T follicular helper cell (primary cell): ENCODE results near the gene GGPS1.
A peak's percentile ranks its signal among the peaks of the same experiment; 100 is the strongest.
"Not testable (repeated sequence)": the region's sequence is repeated elsewhere in the genome, so short reads cannot be mapped to it uniquely, and the experiment has no call there.

Source experiments
- DNase-seq: peaks from one replicate; pipeline ENCODE4 v3.0.0-alpha.2; 2020; ENCODE audit warnings: low read depth

Gene GGPS1

GRCh38 chr1:235339746-235340145 is 11.4 kb downstream of the GGPS1 start:
- DNase-seq, result no peak

DNA sequence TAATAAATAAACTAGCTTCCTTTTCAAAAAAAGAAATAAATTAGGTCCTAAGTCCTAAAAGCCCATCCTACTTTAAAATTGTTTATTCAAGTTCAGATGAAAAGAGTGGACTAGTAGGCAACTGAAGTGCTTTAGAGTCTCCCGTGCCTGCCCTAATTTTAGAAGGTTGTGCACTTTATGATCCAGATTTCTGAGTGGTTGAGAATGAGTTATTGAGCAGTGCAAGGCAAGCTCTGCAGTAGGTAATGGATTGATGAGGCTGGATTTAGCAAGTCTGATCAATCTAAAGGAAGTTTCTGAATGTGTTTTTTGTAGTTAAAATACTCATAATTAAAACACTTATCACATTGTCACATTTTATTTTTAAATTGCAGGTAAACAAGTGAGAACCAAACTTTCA is 13.0 kb downstream of the GGPS1 start:
- no peak for DNase-seq

DNA sequence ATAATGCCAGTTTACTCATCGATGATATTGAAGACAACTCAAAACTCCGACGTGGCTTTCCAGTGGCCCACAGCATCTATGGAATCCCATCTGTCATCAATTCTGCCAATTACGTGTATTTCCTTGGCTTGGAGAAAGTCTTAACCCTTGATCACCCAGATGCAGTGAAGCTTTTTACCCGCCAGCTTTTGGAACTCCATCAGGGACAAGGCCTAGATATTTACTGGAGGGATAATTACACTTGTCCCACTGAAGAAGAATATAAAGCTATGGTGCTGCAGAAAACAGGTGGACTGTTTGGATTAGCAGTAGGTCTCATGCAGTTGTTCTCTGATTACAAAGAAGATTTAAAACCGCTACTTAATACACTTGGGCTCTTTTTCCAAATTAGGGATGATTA is 13.7 kb downstream of the GGPS1 start:
- DNase-seq, result no peak

- no peak for DNase-seq
Measured at GRCh38 chr1:235342471-235342870, 14.1 kb downstream of the GGPS1 start.

GRCh38 chr1:235343726-235344125 is 15.4 kb downstream of the GGPS1 start:
- DNase-seq, result no peak

DNA sequence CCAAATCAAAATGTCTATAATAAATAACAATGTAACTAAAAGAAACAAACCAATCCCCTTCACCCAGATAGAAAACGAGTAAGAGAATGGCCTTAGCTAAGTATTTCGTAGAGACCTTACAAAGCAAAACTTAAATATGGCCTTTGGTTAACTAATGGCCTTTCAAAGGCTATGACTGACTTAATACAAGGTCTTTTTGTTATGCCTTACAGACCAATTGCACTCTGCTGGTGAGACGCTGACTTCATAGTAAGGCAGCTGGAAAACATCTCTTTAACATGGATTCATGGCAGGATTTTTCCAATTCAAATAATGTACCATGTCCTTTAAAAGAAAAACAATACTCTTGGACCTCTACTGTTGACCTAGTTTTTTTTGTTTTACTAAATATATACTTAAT is 23.1 kb downstream of the GGPS1 start:
- DNase-seq, result no peak

GRCh38 chr1:235351898-235352297 is 23.5 kb downstream of the GGPS1 start:
- no peak for DNase-seq

DNA sequence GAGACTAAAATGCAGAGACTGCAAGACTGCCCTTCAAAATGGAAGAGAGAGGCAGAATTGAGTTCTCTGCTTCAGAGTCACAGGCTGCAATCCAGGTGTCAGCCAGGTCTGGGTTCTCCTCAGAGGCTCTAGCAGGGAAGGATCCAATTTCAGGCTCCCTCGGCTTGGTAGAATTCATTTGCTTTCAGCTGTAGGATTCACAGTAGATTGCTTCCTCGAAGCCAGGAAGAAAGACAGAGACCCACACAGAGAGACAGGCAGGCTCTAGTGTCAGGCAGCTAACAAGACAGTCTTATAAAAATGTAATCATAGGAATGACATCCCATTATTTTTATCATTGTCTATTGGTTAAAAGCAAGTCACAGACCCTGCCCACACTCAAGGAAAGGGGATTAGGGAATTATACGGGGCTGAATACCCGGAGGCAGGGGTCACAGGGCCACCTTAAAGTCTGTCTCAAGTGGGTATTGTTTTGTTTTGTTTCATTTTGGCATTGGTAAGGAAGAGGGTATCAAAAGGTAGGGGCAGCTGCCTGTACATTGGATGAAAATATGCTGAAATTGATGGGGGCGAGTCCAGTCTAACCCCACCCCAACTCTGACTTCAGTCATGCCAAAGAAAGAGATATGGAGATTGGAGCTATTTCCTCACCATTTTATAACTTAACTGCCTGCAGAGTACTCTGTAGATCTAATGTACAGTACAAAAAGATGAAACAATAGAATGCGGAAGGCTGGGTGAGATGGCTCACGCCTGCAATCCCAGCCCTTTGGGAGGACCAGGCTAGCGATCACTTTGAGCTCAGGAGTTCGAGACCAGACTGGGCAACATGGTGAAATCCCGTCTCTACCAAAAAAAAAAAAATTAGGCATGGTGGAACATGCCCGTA is 29.4 kb downstream of the GGPS1 start:
- no peak for DNase-seq

- no peak for DNase-seq
Measured at GRCh38 chr1:235358899-235359298, 30.5 kb downstream of the GGPS1 start.

DNA sequence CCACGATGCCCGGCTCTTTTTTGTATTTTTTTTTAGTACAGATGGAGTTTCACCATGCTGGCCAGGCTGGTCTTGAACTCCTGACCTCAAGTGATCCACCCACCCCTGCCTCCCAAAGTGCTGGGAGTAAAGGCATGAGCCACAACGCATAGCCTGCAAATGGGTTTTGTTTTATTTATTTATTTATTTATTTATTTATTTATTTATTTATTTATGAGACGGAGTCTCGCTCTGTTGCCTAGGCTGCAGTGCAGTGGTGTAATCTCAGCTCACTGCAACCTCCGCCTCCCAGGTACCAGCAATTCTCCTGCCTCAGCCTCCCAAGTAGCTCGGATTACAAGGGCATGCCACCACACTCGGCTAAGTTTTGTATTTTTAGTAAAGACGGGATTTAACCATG is 35.8 kb downstream of the GGPS1 start:
- not testable (repeated sequence) for DNase-seq

- DNase-seq, result no peak
Measured at GRCh38 chr1:235366286-235366685, 37.9 kb downstream of the GGPS1 start.

GRCh38 chr1:235367000-235367908 is 38.9 kb downstream of the GGPS1 start, which contains the start of gene TBCE:
Gene TBCE, plus strand, starts transcription at chr1:235367427. Its CDS starts 12,623 bp downstream, at chr1:235380050.
- DNase-seq, result peak; percentile 64

DNA sequence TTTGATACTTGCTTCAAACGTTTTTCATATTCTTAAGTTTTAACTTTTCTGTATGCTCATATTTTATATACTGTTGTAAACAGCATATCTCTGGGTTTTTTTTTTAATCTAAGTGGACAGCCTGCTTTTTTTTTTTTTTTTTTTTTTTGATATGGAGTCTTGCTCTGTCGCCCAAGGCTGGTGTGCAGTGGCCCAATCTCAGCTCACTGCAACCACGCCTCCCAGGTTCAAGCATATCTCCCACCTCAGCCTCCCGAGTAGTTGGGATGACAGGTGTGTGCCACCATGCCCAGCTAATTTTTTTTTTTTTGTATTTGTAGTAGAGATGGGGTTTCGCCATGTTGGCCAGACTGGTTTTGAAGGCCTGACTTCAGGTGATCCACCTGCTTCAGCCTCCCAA is 40.1 kb downstream of the GGPS1 start:
- no peak for DNase-seq

DNA sequence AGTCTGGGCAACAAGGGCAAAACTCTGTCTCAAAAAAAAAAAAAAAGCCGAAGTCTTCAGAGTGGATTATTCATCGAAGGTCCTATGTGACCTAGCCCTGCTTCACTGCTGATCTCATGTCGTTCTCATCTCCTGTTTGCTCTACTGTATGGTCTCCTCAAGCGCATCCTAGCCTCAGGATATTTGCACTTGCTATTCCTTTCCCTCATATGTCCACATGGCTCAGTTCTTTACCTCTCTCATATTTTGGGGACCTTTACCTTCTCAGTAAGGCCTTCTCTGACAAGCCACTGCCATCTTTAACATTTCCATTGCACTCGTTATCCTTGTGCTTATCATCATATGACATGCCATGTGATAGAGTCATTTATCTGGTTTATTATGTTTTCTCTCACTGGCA is 41.4 kb downstream of the GGPS1 start:
- DNase-seq, result no peak

DNA sequence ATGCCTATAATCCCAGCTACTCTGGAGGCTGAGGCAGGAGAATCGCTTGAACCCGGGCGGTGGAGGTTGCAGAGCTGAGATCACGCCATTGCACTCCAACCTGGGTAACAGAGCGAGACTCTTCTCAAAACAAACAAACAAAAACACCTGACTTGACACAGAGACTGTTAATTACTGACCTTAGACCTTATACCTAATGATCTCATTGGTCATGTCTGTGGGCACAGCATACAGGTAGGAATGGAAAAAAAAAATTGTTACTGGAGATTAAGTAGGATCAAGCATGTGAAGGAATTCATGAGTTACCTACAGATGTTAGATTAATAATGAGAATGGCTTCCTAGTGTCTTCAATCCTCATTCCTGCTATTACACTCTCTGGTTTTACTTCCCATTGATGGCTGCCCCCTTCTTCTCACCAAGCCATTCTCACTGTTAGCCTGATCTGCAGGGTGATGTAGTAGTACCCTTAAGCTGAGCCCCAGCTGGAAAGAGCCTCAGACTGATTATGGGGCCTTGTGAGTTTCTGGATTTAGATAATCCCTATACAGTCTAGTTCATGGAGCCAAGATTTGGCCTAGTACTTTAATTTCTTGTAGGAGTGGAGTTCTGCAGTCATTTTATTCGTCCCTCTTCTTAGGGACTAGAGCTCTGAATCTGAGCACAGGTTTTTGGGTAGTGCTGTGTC is 47.7 kb downstream of the GGPS1 start:
- no peak for DNase-seq

GRCh38 chr1:235378134-235378735 is 49.9 kb downstream of the GGPS1 start:
- not testable (repeated sequence) for DNase-seq

- DNase-seq, result not testable (repeated sequence)
Measured at GRCh38 chr1:235381955-235382739, 53.8 kb downstream of the GGPS1 start.

DNA sequence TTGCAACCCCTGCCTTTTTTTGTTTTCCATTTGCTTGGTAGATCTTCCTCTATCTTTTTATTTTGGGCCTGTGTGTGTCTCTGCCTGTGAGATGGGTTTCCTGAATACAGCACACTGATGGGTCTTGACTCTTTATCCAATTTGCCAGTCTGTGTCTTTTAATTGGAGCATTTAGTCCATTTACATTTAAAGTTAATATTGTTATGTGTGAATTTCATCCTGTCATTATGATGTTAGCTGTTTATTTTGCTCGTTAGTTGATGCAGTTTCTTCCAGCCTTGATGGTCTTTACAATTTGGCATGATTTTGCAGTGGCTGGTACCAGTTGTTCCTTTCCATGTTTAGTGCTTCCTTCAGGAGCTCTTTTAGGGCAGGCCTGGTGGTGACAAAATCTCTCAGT is 57.3 kb downstream of the GGPS1 start:
- not testable (repeated sequence) for DNase-seq

- no peak for DNase-seq
Measured at GRCh38 chr1:235391874-235392273, 63.5 kb downstream of the GGPS1 start.
